ENCODE results near the gene ZNF554.
A peak's percentile ranks its signal among the peaks of the same experiment; 100 is the strongest.
"Not testable (repeated sequence)": the region's sequence is repeated elsewhere in the genome, so short reads cannot be mapped to it uniquely, and the experiment has no call there.

The ZNF554 gene

GRCh38 chr19:2867025-2867991, 47.6 kb downstream of the ZNF554 start, which contains the start of gene ZNF556:
ZNF556 (plus strand) TSS chr19:2867335; CDS start chr19:2867422, 87 bp downstream.
- peak; percentile 70 for DNase-seq (ENCODE audit: low spot score)

- DNase-seq (ENCODE audit: low spot score), result no peak
Measured at GRCh38 chr19:2869618-2870017, 50.0 kb downstream of the ZNF554 start.

GRCh38 chr19:2872175-2872574, 52.5 kb downstream of the ZNF554 start:
- DNase-seq (ENCODE audit: low spot score), result not testable (repeated sequence)

GRCh38 chr19:2877398-2878331, 58.0 kb downstream of the ZNF554 start:
- DNase-seq (ENCODE audit: low spot score), result no peak

GRCh38 chr19:2883686-2884439, 64.2 kb downstream of the ZNF554 start:
- DNase-seq (ENCODE audit: low spot score), result no peak

- DNase-seq (ENCODE audit: low spot score), result no peak
Measured at GRCh38 chr19:2885736-2886135, 66.1 kb downstream of the ZNF554 start.
